K562 (cell line): ENCODE results near the gene SLC35B4. TPM values are rescaled to one million over a fixed set of nuclear protein-coding genes. Genes with fewer than 3 reads are reported as not detected.

ENCODE experiments used
- ATAC-seq: fragments of 200-7000 bp; cut with Tn5 transposase; 3 replicates; pipeline ENCODE4 v1.9.1; 2020; ENCODE audit warnings: moderate library complexity
- BruUV-seq: library from RNA; stranded (reverse); fragments of 400-500 nt; replicated peaks from 2 replicates; lab custom pipeline; 2021; lab: Mats Ljungman, UMichigan
- CTCF ChIA-PET: fragments of 300-600 bp; formaldehyde crosslinking; extraction: SDS; loops from one replicate; lab custom pipeline; 2021; ENCODE audit warnings: low intra/inter-chr PET ratio; lab: Yijun Ruan, JAX
- POLR2A ChIA-PET: fragments of 300-600, 350-650 bp; sonication (Branson Sonifier 250); formaldehyde crosslinking; extraction: SDS; loops from one replicate; lab custom pipeline; 2021; ENCODE audit warnings: antibody characterized with exemption, inconsistent platforms; lab: Yijun Ruan, JAX
- DNase-seq, 4 experiments: peaks; one replicate each; pipeline versions ENCODE4 v3.0.0 to v3.0.0-alpha.2; 2011 to 2018; ENCODE audit warnings: low spot score in 3 of 4, mixed read lengths in 3 of 4; ENCODE audit errors: extremely low read depth in 1 of 4
- FAIRE-seq: peaks from 2 replicates; lab custom pipeline; 2011; peaks lifted over from hg19 to GRCh38; lab: Jason Lieb, UNC
- H2AFZ ChIP-seq: 2 replicates; pipeline ENCODE4 v1.6.0; 2011; ENCODE audit warnings: low read depth, low read length, control low read depth, inconsistent platforms
- H3K27ac ChIP-seq: fragments of 200-600 bp; 3 replicates; pipeline ENCODE4 v1.8.0; 2011; ENCODE audit warnings: low read depth, mild to moderate bottlenecking, control low read depth, inconsistent platforms, low read length, moderate library complexity, mixed read lengths; ENCODE audit errors: extremely low read depth
- H3K27me3 ChIP-seq, 2 experiments: fragments of 300-600 bp in 1 of 2; 2 replicates in 1 of 2; 3 replicates in 1 of 2; pipeline versions ENCODE4 v1.6.0 to v1.8.0; 2011; ENCODE audit warnings: inconsistent platforms in 2 of 2, low read length in 2 of 2, mild to moderate bottlenecking in 1 of 2, mixed read lengths in 1 of 2, moderate library complexity in 1 of 2; ENCODE audit not compliant: control insufficient read depth in 2 of 2, insufficient read depth in 2 of 2
- H3K36me3 ChIP-seq: fragments of 300-600 bp; 3 replicates; pipeline ENCODE4 v1.8.0; 2011; ENCODE audit warnings: mild to moderate bottlenecking, low read length, inconsistent platforms; ENCODE audit not compliant: control insufficient read depth, insufficient read depth
- H3K4me1 ChIP-seq, 2 experiments: fragments of 200-600 bp in 1 of 2; replicated peaks in 1 of 2; 2 replicates in 1 of 2; 3 replicates in 1 of 2; pipeline versions ENCODE4 v1.5.1 to v1.8.0; 2011; ENCODE audit warnings: inconsistent platforms in 2 of 2, low read length in 2 of 2, mild to moderate bottlenecking in 1 of 2, mixed read lengths in 1 of 2, moderate library complexity in 1 of 2; ENCODE audit not compliant: control insufficient read depth in 2 of 2, insufficient read depth in 2 of 2
- H3K4me2 ChIP-seq: 2 replicates; pipeline ENCODE4 v1.6.1; 2011; ENCODE audit warnings: low read length, control low read depth, inconsistent platforms, mixed read lengths; ENCODE audit not compliant: insufficient read depth
- H3K4me3 ChIP-seq: fragments of 200-600 bp; sonication (generic), shearing (Covaris generic); 2 replicates; pipeline ENCODE4 v1.5.1; 2016; ENCODE audit warnings: control low read depth, inconsistent platforms
- H3K79me2 ChIP-seq: fragments of 200-600 bp; 3 replicates; pipeline ENCODE4 v1.8.0; 2011; ENCODE audit warnings: low read length, inconsistent platforms; ENCODE audit not compliant: control insufficient read depth, insufficient read depth
- H3K9ac ChIP-seq, 2 experiments: 2 replicates each; pipeline versions ENCODE4 v1.6.0 to v1.6.1; 2011; ENCODE audit warnings: low read depth in 2 of 2, low read length in 2 of 2, control low read depth in 1 of 2, inconsistent platforms in 1 of 2, mild to moderate bottlenecking in 1 of 2, mixed read lengths in 1 of 2; ENCODE audit not compliant: insufficient read depth in 1 of 2
- H3K9me1 ChIP-seq: one replicate; pipeline ENCODE4 v1.6.0; 2011; ENCODE audit warnings: inconsistent platforms, mild to moderate bottlenecking, low read length, moderate library complexity; ENCODE audit not compliant: control insufficient read depth, insufficient read depth
- H3K9me3 ChIP-seq: replicated peaks from 2 replicates; pipeline ENCODE4 v1.5.1; 2011; ENCODE audit warnings: low read depth, low read length, inconsistent platforms; ENCODE audit not compliant: control insufficient read depth, insufficient read depth
- H4K20me1 ChIP-seq: replicated peaks from 2 replicates; pipeline ENCODE4 v1.6.1; 2011; ENCODE audit warnings: low read length, inconsistent platforms, mixed read lengths; ENCODE audit not compliant: control insufficient read depth, insufficient read depth
- CBFA2T3 ChIP-seq: fragments of 450-650 bp; IDR thresholded peaks from 2 replicates; pipeline ENCODE4 v1.6.1; 2017
- ETV5 ChIP-seq: sonication (generic); formaldehyde crosslinking; IDR thresholded peaks from 2 replicates; pipeline ENCODE4 v1.4.0; 2020; ENCODE audit warnings: low read depth, mild to moderate bottlenecking, missing genetic modification reagents
- HMG20A ChIP-seq: fragments of 450-650 bp; formaldehyde crosslinking; conservative IDR thresholded peaks from 2 replicates; pipeline ENCODE4 v1.4.0; 2020; ENCODE audit warnings: mild to moderate bottlenecking, mixed read lengths
- RFX7 ChIP-seq: fragments of 250-450 bp; sonication (Bioruptor Pico); IDR thresholded peaks from 2 replicates; pipeline ENCODE4 v1.5.1; 2021; ENCODE audit warnings: mild to moderate bottlenecking
- SAP30 ChIP-seq: fragments of 200-600 bp; sonication (generic); IDR thresholded peaks from 2 replicates; pipeline ENCODE4 v1.6.1; 2012; ENCODE audit warnings: borderline replicate concordance, low read depth, mild to moderate bottlenecking, moderate library complexity, low read length, control low read depth, inconsistent platforms; ENCODE audit not compliant: insufficient read depth, poor library complexity, severe bottlenecking
- SMARCE1 ChIP-seq: fragments of 450-650 bp; IDR thresholded peaks from 2 replicates; pipeline ENCODE4 v1.7.1; 2016; ENCODE audit warnings: mild to moderate bottlenecking
- SREBF2 ChIP-seq: sonication (generic); formaldehyde crosslinking; IDR thresholded peaks from 2 replicates; pipeline ENCODE4 v1.4.0; 2020; ENCODE audit warnings: mild to moderate bottlenecking, missing genetic modification reagents
- ZNF384 ChIP-seq: IDR thresholded peaks from 2 replicates; pipeline ENCODE4 v1.6.1; 2012; ENCODE audit warnings: low read depth, low read length, improper control_type of control experiment
- ZNF41 ChIP-seq: fragments of 250-450 bp; sonication (Bioruptor Pico); conservative IDR thresholded peaks from 2 replicates; pipeline ENCODE4 v1.4.0; 2020; ENCODE audit warnings: mild to moderate bottlenecking
- WGBS: fragments of 100-300 bp; shearing (Covaris generic); methylation state at CpG from one replicate; pipeline ENCODE4 v1.1.6; 2016; ENCODE audit warnings: low coverage, mixed read lengths; ENCODE audit not compliant: insufficient coverage; ENCODE audit errors: missing lambda C conversion rate; 5-methylcytosine and 5-hydroxymethylcytosine counted together
- in situ Hi-C: fragments of 300-500 bp; cut with MboI; formaldehyde crosslinking; loops from 4 replicates; pipeline ENCODE4 v1.15.0; 2018; ENCODE audit warnings: inconsistent platforms, mixed read lengths
- intact Hi-C: fragments of 100-400 bp; cut with micrococcal nuclease; formaldehyde crosslinking; loops from 2 replicates; pipeline ENCODE4 v1.14.2; 2022
- polyA plus RNA-seq, 8 experiments: library from polyadenylated mRNA; depleted of rRNA in 4 of 8; stranded (reverse) in 5 of 8; unstranded in 3 of 8; fragments of >200 nt; fragmentation: Nextera tagmentation in 2 of 8; fragmentation: Illumina TruSeq in 1 of 8; extraction: Ambion mirVana in 2 of 8; extraction: Trizol in 1 of 8; gene quantifications; 2 replicates each; pipeline versions ENCODE4 v1.2.1 to v1.2.3, GENCODE V29; 2011 to 2014; ENCODE audit warnings: inconsistent platforms in 1 of 8, missing spikeins in 1 of 8
- total RNA-seq, 7 experiments: library from RNA; depleted of rRNA in 6 of 7; stranded (reverse); fragments of >200 nt in 6 of 7; fragmentation: Illumina TruSeq in 2 of 7; extraction: Trizol in 2 of 7; gene quantifications; 2 replicates each; pipeline versions ENCODE4 v1.2.1 to v1.2.3, GENCODE V29; 2011 to 2021; ENCODE audit warnings: low replicate concordance in 1 of 7
- TF ChIP-seq, protein P1 (sequence below): sonication (generic); formaldehyde crosslinking; IDR thresholded peaks from 2 replicates; pipeline ENCODE4 v1.8.0; 2023; ENCODE audit warnings: mild to moderate bottlenecking, missing genetic modification reagents
- TF ChIP-seq, protein P2 (sequence below): sonication (generic); formaldehyde crosslinking; IDR thresholded peaks from 2 replicates; pipeline ENCODE4 v1.8.1; 2023; ENCODE audit warnings: mild to moderate bottlenecking, missing genetic modification reagents, moderate library complexity
- TF ChIP-seq, protein P3 (sequence below): sonication (generic); formaldehyde crosslinking; IDR thresholded peaks from 2 replicates; pipeline ENCODE4 v1.8.0; 2022; ENCODE audit warnings: missing genetic modification reagents, mild to moderate bottlenecking, borderline replicate concordance
- TF ChIP-seq, protein P4 (sequence below): fragments of 250-450 bp; sonication (Bioruptor Pico); IDR thresholded peaks from 2 replicates; pipeline ENCODE4 v1.8.0; 2021; ENCODE audit warnings: moderate library complexity, mild to moderate bottlenecking, inconsistent platforms
- TF ChIP-seq, protein P5 (sequence below): fragments of 250-450 bp; sonication (Bioruptor Pico); IDR thresholded peaks from 2 replicates; pipeline ENCODE4 v1.4.0; 2020; ENCODE audit warnings: mild to moderate bottlenecking, moderate library complexity, borderline replicate concordance

Gene SLC35B4
- total and polyA plus RNA-seq, 9 of the 15 experiments (the other 6 are each of a cell fraction or from before 2014, with no cell fraction given) = 6.1 to 34.9 (median 17.6) TPM

DNA sequence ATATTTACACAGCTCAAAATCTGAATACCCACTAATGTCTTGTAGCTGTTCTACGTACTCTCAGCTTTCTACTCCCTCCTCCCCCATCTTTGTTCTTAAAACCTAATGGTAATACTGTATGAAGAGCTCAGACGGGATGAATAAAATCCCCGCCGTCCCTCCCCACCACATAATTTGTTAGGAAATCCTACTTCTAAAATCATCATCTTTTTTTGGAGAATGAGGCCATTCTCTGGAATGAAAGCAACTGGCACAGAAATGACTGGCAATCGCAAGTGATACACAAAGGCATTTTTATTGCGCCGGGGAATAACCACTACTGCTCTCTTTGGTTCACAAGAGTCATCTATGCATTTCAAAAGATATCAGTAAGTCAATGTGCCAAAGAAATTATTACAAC, 27.3 kb downstream of the SLC35B4 start:
- 91% methylated on average over 7 of the region's 7 CpGs for WGBS
- BruUV-seq = no TSS peak
- in situ Hi-C loops = no loop called here
- H3K4me1 ChIP-seq = peaks cover 0 to 13% of the 10 kb centered on the region in 2 experiments; a peak in 2 of 5 replicates
- H3K9ac ChIP-seq = no peak overlapping the region
- H3K9me1 ChIP-seq = no peaks in the 10 kb centered on the region
- no peak overlapping the region for H3K4me2 ChIP-seq
- TF ChIP-seq, protein P1, sequence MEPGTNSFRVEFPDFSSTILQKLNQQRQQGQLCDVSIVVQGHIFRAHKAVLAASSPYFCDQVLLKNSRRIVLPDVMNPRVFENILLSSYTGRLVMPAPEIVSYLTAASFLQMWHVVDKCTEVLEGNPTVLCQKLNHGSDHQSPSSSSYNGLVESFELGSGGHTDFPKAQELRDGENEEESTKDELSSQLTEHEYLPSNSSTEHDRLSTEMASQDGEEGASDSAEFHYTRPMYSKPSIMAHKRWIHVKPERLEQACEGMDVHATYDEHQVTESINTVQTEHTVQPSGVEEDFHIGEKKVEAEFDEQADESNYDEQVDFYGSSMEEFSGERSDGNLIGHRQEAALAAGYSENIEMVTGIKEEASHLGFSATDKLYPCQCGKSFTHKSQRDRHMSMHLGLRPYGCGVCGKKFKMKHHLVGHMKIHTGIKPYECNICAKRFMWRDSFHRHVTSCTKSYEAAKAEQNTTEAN (CRISPR knock-in tag) = no peak
- no peak for TF ChIP-seq RFX7
- TF ChIP-seq, protein P2, sequence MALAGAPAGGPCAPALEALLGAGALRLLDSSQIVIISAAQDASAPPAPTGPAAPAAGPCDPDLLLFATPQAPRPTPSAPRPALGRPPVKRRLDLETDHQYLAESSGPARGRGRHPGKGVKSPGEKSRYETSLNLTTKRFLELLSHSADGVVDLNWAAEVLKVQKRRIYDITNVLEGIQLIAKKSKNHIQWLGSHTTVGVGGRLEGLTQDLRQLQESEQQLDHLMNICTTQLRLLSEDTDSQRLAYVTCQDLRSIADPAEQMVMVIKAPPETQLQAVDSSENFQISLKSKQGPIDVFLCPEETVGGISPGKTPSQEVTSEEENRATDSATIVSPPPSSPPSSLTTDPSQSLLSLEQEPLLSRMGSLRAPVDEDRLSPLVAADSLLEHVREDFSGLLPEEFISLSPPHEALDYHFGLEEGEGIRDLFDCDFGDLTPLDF = no peak
- TF ChIP-seq, protein P3, sequence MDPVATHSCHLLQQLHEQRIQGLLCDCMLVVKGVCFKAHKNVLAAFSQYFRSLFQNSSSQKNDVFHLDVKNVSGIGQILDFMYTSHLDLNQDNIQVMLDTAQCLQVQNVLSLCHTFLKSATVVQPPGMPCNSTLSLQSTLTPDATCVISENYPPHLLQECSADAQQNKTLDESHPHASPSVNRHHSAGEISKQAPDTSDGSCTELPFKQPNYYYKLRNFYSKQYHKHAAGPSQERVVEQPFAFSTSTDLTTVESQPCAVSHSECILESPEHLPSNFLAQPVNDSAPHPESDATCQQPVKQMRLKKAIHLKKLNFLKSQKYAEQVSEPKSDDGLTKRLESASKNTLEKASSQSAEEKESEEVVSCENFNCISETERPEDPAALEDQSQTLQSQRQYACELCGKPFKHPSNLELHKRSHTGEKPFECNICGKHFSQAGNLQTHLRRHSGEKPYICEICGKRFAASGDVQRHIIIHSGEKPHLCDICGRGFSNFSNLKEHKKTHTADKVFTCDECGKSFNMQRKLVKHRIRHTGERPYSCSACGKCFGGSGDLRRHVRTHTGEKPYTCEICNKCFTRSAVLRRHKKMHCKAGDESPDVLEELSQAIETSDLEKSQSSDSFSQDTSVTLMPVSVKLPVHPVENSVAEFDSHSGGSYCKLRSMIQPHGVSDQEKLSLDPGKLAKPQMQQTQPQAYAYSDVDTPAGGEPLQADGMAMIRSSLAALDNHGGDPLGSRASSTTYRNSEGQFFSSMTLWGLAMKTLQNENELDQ (CRISPR knock-in tag) = no peak
- TF ChIP-seq ETV5 (CRISPR knock-in tag) = no peak
- TF ChIP-seq, protein P4, sequence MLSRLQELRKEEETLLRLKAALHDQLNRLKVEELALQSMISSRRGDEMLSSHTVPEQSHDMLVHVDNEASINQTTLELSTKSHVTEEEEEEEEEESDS = no peak
- TF ChIP-seq SREBF2 (CRISPR knock-in tag) = no peak
- TF ChIP-seq ZNF384 = no peak
- TF ChIP-seq SMARCE1 = no peak
- TF ChIP-seq SAP30 = no peak
- no peak for TF ChIP-seq HMG20A (CRISPR knock-in tag)
- TF ChIP-seq ZNF41 (CRISPR knock-in tag) = no peak
- no peak for TF ChIP-seq CBFA2T3
- TF ChIP-seq, protein P5, sequence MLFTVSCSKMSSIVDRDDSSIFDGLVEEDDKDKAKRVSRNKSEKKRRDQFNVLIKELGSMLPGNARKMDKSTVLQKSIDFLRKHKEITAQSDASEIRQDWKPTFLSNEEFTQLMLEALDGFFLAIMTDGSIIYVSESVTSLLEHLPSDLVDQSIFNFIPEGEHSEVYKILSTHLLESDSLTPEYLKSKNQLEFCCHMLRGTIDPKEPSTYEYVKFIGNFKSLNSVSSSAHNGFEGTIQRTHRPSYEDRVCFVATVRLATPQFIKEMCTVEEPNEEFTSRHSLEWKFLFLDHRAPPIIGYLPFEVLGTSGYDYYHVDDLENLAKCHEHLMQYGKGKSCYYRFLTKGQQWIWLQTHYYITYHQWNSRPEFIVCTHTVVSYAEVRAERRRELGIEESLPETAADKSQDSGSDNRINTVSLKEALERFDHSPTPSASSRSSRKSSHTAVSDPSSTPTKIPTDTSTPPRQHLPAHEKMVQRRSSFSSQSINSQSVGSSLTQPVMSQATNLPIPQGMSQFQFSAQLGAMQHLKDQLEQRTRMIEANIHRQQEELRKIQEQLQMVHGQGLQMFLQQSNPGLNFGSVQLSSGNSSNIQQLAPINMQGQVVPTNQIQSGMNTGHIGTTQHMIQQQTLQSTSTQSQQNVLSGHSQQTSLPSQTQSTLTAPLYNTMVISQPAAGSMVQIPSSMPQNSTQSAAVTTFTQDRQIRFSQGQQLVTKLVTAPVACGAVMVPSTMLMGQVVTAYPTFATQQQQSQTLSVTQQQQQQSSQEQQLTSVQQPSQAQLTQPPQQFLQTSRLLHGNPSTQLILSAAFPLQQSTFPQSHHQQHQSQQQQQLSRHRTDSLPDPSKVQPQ (CRISPR knock-in tag) = no peak
- H3K4me3 ChIP-seq = no peak overlapping the region
- ATAC-seq = no peak
- no peaks in the 10 kb centered on the region for H3K9me3 ChIP-seq
- DNase-seq = no peak
- H3K27ac ChIP-seq = no peak overlapping the region
- no peaks in the 10 kb centered on the region for H3K27me3 ChIP-seq
- H3K36me3 ChIP-seq = peaks cover 8% of the 10 kb centered on the region; the same call in 1 of the 3 replicates
- FAIRE-seq = no peak
- intact Hi-C loops = no loop called here
- no peaks in the 10 kb centered on the region for H4K20me1 ChIP-seq
- no peak overlapping the region for H2AFZ ChIP-seq
- CTCF ChIA-PET = no interaction called here
- H3K79me2 ChIP-seq = no peaks in the 10 kb centered on the region
- POLR2A ChIA-PET = interaction anchor here (1.3 to 2.0 kb wide), 2 partner anchors 9 to 30 kb away, joined by 3 to 5 read pairs; no protein-coding TSS in a partner anchor
